ENCODE results near the gene ALK. TPM values are rescaled to one million over a fixed set of nuclear protein-coding genes. Genes with fewer than 3 reads are reported as not detected.

The ALK gene
- total RNA-seq, 2 donors from 2014 or later = under 0.01 to 0.26 TPM

- Histone ChIP-seq H3K27ac (no peak overlapping the region), H3K9me3 (no peaks in the 10 kb centered on the region), H3K4me1 (peaks cover 11% of the 10 kb centered on the region), H3K36me3 (replicated peaks in 1 of 2; ENCODE audit: insufficient read depth in 1 of 2, low read depth in 2 of 2) (no peaks in the 10 kb centered on the region), H3K4me3 (no peak overlapping the region), H3K27me3 (no peaks in the 10 kb centered on the region)
- TF ChIP-seq CTCF (IDR thresholded peaks at IDR 0.05) = no peak
- intact Hi-C loops (cut with DNase I) = no loop called here
- DNase-seq (peak in 3 of 4 donors; percentile 11 to 17 (median 12)), ATAC-seq (no peak)
- 35% methylated on average over 1 of the region's 1 CpG for WGBS, 2 donors
Observed at GRCh38 chr2:29532436-29532835, 388.9 kb downstream of the ALK start.

- 90 to 95% methylated on average over 4 of the region's 4 CpGs for WGBS, 2 donors
- Histone ChIP-seq H3K36me3 (replicated peaks in 1 of 2; ENCODE audit: insufficient read depth in 1 of 2, low read depth in 2 of 2) (no peaks in the 10 kb centered on the region), H3K4me1 (peaks cover 11% of the 10 kb centered on the region), H3K27me3 (no peaks in the 10 kb centered on the region), H3K9me3 (no peaks in the 10 kb centered on the region), H3K27ac (no peak overlapping the region), H3K4me3 (no peak overlapping the region)
- no peak for ATAC-seq
- intact Hi-C loops (cut with DNase I) = no loop called here
- DNase-seq = no peak
- TF ChIP-seq POLR2A (IDR thresholded peaks at IDR 0.05) = no peak
Observed at GRCh38 chr2:29531626-29532025, 389.8 kb downstream of the ALK start.

GRCh38 chr2:29530281-29530680, 391.1 kb downstream of the ALK start:
- Histone ChIP-seq H3K36me3 (replicated peaks in 1 of 2; ENCODE audit: insufficient read depth in 1 of 2, low read depth in 2 of 2) (no peaks in the 10 kb centered on the region), H3K4me3 (no peak overlapping the region), H3K9me3 (no peaks in the 10 kb centered on the region), H3K27me3 (no peaks in the 10 kb centered on the region), H3K4me1 (peaks cover 11% of the 10 kb centered on the region), H3K27ac (no peak overlapping the region)
- DNase-seq = no peak
- ATAC-seq = no peak
- intact Hi-C loops (cut with DNase I) = no loop called here
- WGBS, 2 donors = 86 to 91% methylated on average over 2 of the region's 2 CpGs
- no peak for TF ChIP-seq POLR2A (IDR thresholded peaks at IDR 0.05)
- no peak for TF ChIP-seq CTCF (IDR thresholded peaks at IDR 0.05)

GRCh38 chr2:29528891-29529520, 392.4 kb downstream of the ALK start:
- ATAC-seq = peak; percentile 33
- WGBS, 2 donors = 60 to 75% methylated on average over 18 of the region's 18 CpGs
- H3K4me3 ChIP-seq = no peak overlapping the region
- H3K27ac ChIP-seq = no peak overlapping the region
- intact Hi-C loops (cut with DNase I) = no loop called here
- TF ChIP-seq CTCF (IDR thresholded peaks at IDR 0.05) = no peak
- TF ChIP-seq POLR2A (IDR thresholded peaks at IDR 0.05) = no peak
- no peaks in the 10 kb centered on the region for H3K9me3 ChIP-seq
- peak in 3 of 4 donors; percentile 15 to 33 (median 20) for DNase-seq
- H3K36me3 ChIP-seq (replicated peaks in 1 of 2; ENCODE audit: insufficient read depth in 1 of 2, low read depth in 2 of 2) = no peaks in the 10 kb centered on the region
- peaks cover 11% of the 10 kb centered on the region for H3K4me1 ChIP-seq
- no peaks in the 10 kb centered on the region for H3K27me3 ChIP-seq

- Histone ChIP-seq H3K9me3 (no peaks in the 10 kb centered on the region), H3K4me1 (peaks cover 11% of the 10 kb centered on the region), H3K27ac (no peak overlapping the region), H3K27me3 (no peaks in the 10 kb centered on the region), H3K4me3 (no peak overlapping the region), H3K36me3 (replicated peaks in 1 of 2; ENCODE audit: insufficient read depth in 1 of 2, low read depth in 2 of 2) (no peaks in the 10 kb centered on the region)
- ATAC-seq = no peak
- 92 to 96% methylated on average over 4 of the region's 4 CpGs for WGBS, 2 donors
- no peak for DNase-seq
- intact Hi-C loops (cut with DNase I) = no loop called here
- TF ChIP-seq CTCF (IDR thresholded peaks at IDR 0.05) = no peak
- no peak for TF ChIP-seq POLR2A (IDR thresholded peaks at IDR 0.05)
Observed at GRCh38 chr2:29528371-29528770, 393.0 kb downstream of the ALK start.
